SJCRH30 (cell line): ENCODE results near the gene CIBAR2. TPM values are rescaled to one million over a fixed set of nuclear protein-coding genes. Genes with fewer than 3 reads are reported as not detected.

ENCODE experiments used
- DNase-seq, 2 experiments: peaks; one replicate each; pipeline ENCODE4 v3.0.0-alpha.2; 2015 to 2020
- H3K27ac ChIP-seq: fragments of 250-450 bp; sonication (Bioruptor Pico); 2 replicates; pipeline ENCODE4 v1.5.1; 2020; ENCODE audit warnings: mild to moderate bottlenecking, moderate library complexity
- H3K27me3 ChIP-seq: fragments of 250-450 bp; sonication (Bioruptor Pico); 2 replicates; pipeline ENCODE4 v1.5.1; 2020; ENCODE audit warnings: mild to moderate bottlenecking, moderate library complexity
- H3K36me3 ChIP-seq: fragments of 250-450 bp; sonication (Bioruptor Pico); 2 replicates; pipeline ENCODE4 v1.5.1; 2020; ENCODE audit warnings: mild to moderate bottlenecking, moderate library complexity
- H3K4me1 ChIP-seq: fragments of 250-450 bp; sonication (Bioruptor Pico); 2 replicates; pipeline ENCODE4 v1.5.1; 2020; ENCODE audit warnings: mild to moderate bottlenecking, moderate library complexity
- H3K4me3 ChIP-seq: fragments of 250-450 bp; sonication (Bioruptor Pico); 2 replicates; pipeline ENCODE4 v1.5.1; 2020; ENCODE audit warnings: mild to moderate bottlenecking, moderate library complexity
- H3K9me3 ChIP-seq: fragments of 250-450 bp; sonication (Bioruptor Pico); replicated peaks from 2 replicates; pipeline ENCODE4 v1.5.1; 2020; ENCODE audit warnings: mild to moderate bottlenecking, moderate library complexity
- total RNA-seq: library from RNA; depleted of rRNA; stranded (reverse); fragments of >200 nt; shearing (Covaris generic); gene quantifications from 2 replicates; pipeline ENCODE4 v1.2.3, GENCODE V29; 2014; rRNA removed

Gene CIBAR2
- total RNA-seq = 0.04 and 0.41 TPM in 2 replicates

- peaks cover 2% of the 10 kb centered on the region; the same call in 1 of the 2 replicates for H3K4me1 ChIP-seq
- H3K27ac ChIP-seq = no peak within 1 kb of the TSS
- H3K36me3 ChIP-seq = no peaks in the 10 kb centered on the region
- H3K27me3 ChIP-seq = no peaks in the 10 kb centered on the region
- peak; percentile 50 to 64 for DNase-seq
- H3K4me3 ChIP-seq = peak within 1 kb of the TSS; percentile 29
- H3K9me3 ChIP-seq = no peaks in the 10 kb centered on the region
Observed at GRCh38 chr16:85112364-85112763, at the start of gene CIBAR2. Gene CIBAR2, minus strand, starts transcription at chr16:85112472. Its CDS starts 120 bp downstream, at chr16:85112352.

GRCh38 chr16:85159179-85159980 is 47.1 kb upstream of the CIBAR2 start:
- no peaks in the 10 kb centered on the region for H3K36me3 ChIP-seq
- H3K9me3 ChIP-seq = no peaks in the 10 kb centered on the region
- H3K4me3 ChIP-seq = peak overlapping the region; percentile 44; the same call in 1 of the 2 replicates
- peaks cover 37% of the 10 kb centered on the region for H3K4me1 ChIP-seq
- no peaks in the 10 kb centered on the region for H3K27me3 ChIP-seq
- H3K27ac ChIP-seq = peak overlapping the region; percentile 65
- DNase-seq = no peak

DNA sequence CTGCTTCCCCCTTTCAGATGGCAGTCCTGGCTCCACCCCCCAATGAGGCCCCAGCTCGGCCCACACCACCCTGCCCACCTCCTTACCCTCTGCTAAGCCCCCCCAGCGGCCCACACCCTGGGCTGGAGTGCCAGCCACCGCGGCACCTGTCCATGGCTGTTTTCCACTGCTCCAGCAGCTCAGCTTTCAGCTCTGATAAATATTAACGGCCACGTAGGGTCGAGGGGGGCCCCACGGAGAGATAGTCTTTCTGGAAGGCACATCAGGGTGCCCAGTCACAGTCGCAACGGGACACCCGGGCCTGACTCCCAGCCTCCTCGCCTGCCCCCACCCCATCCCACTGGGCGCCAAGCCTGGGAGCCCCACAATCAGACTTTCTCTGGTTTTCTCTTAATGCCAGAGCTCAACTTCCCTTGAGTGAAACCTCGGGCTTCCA is 46.5 kb upstream of the CIBAR2 start:
- no peaks in the 10 kb centered on the region for H3K9me3 ChIP-seq
- H3K4me1 ChIP-seq = peaks cover 37% of the 10 kb centered on the region
- H3K27ac ChIP-seq = peak overlapping the region; percentile 65

DNA sequence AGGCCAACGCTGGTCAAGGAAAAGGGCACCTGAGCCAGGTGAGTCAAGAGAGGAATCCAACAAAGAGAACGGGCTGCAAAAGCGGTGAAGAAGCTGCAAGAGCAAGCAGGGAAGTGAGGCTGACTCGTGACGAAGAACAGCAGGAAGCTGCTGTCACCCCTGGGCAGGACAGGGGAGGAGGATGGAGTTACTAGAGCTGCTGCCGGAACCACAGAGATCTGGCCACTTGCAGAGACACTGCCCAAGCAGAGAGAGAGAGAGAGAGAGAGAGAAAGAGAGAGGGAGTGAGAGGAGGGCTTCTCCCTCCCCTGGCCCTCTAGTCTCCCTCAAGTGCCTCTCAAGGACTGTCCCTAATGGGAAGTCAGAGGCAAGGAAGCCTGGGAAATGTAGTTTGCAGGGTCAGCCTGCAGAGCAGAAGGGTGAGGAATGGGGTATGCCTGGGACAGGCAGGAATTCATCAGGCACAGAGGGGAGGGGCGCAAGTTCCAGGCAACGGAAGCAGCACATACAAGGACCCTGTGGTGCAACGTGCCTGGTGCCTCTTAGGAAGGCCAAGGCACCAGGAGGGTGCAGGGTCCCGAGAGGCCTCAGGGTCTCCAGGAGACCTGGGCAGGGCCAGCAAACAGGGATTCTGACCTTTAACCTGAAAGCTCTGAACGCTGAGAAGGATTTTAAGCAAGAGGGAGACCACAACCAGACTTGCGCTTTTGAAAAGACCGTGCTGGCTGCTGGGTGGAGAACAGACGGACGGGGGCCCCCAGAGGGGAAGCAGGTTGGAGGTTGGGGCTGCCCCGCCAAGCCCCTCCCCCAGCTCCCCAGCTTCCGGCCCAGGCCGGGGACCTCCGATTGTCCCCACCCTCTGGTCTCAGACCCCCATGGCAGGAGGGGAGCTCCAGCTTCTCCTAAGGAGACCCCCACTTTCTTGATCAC is 45.8 kb upstream of the CIBAR2 start:
- no peaks in the 10 kb centered on the region for H3K27me3 ChIP-seq
- peak; percentile 77 to 83 for DNase-seq
- peak overlapping the region; percentile 65 for H3K27ac ChIP-seq
- no peaks in the 10 kb centered on the region for H3K36me3 ChIP-seq
- peaks cover 44% of the 10 kb centered on the region for H3K4me1 ChIP-seq
- no peaks in the 10 kb centered on the region for H3K9me3 ChIP-seq
- H3K4me3 ChIP-seq = peak overlapping the region; percentile 44

More for the DNA sequence above, 46.5 kb upstream of the CIBAR2 start:
- peak; percentile 65 to 74 for DNase-seq
- Histone ChIP-seq H3K36me3 (no peaks in the 10 kb centered on the region), H3K4me3 (peak overlapping the region; percentile 44), H3K27me3 (no peaks in the 10 kb centered on the region)

GRCh38 chr16:85157372-85157771 is 45.1 kb upstream of the CIBAR2 start:
- Histone ChIP-seq H3K27me3 (no peaks in the 10 kb centered on the region), H3K27ac (peak overlapping the region; percentile 65), H3K4me3 (peak overlapping the region; percentile 44), H3K36me3 (no peaks in the 10 kb centered on the region), H3K9me3 (no peaks in the 10 kb centered on the region), H3K4me1 (peaks cover 49% of the 10 kb centered on the region)
- no peak for DNase-seq

DNA sequence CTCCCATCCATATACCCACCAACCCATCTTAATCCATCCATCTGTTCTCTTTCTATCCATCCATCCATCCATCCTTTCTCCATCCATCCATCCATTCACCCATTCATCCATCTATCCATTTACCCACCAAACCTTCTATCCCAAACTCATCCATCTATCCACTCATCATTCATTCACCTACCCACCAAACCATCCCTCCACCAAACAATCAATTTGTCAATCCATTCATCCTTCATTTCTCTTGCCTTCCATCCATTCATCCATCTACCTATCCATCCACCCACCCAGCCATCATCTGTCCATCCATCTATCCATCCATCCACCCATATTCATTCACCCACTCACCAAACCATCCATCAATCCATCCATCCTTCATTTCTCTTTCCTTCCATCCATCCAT is 44.6 kb upstream of the CIBAR2 start:
- Histone ChIP-seq H3K4me3 (no peak overlapping the region), H3K4me1 (peaks cover 50% of the 10 kb centered on the region), H3K27ac (no peak overlapping the region), H3K9me3 (no peaks in the 10 kb centered on the region), H3K27me3 (no peaks in the 10 kb centered on the region), H3K36me3 (no peaks in the 10 kb centered on the region)
- DNase-seq = no peak

DNA sequence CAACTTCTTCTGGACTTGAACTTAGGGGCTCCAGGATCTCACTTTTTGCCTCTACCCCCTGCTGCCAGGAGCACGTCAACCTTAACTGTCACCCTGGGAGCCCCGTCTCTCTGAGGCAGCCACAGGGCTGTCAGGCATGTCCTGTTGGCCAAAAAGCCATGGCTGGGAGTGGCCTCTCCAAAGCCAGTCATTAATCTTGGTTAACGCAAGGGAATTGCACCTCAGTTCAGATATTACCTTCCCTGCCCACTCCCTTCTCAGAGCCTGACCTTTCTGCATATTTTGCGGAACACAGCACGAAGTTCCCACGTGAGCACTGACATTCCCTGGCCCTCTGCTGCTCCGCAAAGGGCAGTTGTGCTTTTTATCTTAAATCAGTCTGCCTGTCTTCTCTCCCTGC is 44.2 kb upstream of the CIBAR2 start:
- Histone ChIP-seq H3K36me3 (no peaks in the 10 kb centered on the region), H3K27ac (no peak overlapping the region), H3K9me3 (no peaks in the 10 kb centered on the region), H3K4me3 (no peak overlapping the region), H3K4me1 (peaks cover 50% of the 10 kb centered on the region), H3K27me3 (no peaks in the 10 kb centered on the region)
- DNase-seq = no peak

DNA sequence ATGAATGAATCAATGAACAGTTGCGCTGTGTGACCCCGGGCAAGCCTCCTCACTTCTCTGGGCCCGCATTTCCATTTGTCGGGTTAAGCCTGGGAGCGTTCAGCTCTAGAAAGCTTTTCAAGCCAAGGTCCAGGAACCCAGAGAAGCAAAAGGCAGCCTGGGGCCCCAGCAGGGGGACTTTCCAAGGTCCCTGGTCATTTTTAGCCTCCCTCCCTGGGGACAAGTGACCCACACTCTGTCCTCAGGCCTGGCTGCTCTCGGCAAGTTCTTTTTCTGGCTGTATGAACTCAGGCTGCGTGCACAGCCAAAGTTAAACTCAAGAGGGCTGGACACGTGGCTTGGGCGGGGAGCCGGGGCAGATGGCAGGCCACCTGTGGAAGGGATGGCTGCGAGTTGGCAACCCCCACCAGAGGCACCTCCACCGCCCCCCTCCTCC is 41.4 kb upstream of the CIBAR2 start:
- H3K9me3 ChIP-seq = no peaks in the 10 kb centered on the region
- no peak overlapping the region for H3K4me3 ChIP-seq
- no peaks in the 10 kb centered on the region for H3K27me3 ChIP-seq
- H3K36me3 ChIP-seq = no peaks in the 10 kb centered on the region
- peaks cover 46% of the 10 kb centered on the region for H3K4me1 ChIP-seq
- H3K27ac ChIP-seq = no peak overlapping the region
- DNase-seq = no peak

DNA sequence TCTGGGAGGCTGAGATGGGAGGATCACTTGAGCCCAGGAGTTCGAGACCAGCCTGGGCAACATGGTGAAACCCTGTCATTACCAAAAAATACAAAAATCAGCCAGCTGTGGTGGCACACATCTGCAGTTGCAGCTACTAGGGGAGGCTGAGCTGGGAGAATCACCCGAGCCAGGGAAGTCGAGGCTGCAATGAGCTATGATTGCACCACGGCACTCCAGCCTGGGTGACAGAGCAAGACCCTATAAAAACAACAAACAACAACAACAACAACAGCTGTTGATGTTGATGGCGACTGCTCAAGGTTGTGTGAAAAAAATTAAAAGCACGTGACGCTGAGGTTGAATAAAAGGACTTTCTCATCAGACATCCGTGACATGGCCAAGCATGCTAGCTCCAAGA is 40.8 kb upstream of the CIBAR2 start:
- Histone ChIP-seq H3K9me3 (no peaks in the 10 kb centered on the region), H3K27me3 (no peaks in the 10 kb centered on the region), H3K27ac (peak overlapping the region; percentile 86; the same call in 1 of the 2 replicates), H3K36me3 (no peaks in the 10 kb centered on the region), H3K4me1 (peaks cover 47% of the 10 kb centered on the region), H3K4me3 (no peak overlapping the region)
- no peak for DNase-seq

DNA sequence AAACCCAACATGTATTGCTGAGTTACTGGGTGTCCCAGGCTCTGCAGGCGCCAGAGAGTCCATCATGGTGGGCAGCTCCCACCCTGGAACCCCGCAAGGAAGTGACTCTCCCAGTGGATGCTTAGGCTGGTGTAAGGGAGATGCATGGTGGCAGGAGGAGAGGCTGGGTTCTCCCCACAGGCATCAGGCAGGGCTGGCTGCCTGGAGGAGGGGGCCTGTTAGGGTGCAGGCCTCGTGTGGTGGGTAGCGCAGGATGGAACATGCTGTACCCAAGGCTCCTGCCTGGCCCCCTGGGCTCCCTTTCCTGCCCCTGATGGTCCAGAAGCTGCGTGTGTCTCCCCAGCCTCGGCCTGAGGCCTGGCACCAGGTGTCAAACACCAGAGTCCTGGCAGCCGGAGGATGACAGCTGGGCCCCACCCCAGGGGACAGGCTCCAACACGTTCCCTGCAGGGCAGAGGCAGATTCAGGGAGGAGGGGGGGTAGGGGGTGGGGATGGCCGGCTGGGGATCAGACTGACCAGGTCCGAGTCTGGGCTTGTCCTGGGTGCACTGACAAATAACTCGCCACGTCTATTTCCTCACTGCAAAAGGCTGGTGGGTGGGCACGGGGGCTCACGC is 40.2 kb upstream of the CIBAR2 start:
- H3K27ac ChIP-seq = peak overlapping the region; percentile 86
- DNase-seq = peak; percentile 89 to 90
- peaks cover 52% of the 10 kb centered on the region for H3K4me1 ChIP-seq
- H3K9me3 ChIP-seq = no peaks in the 10 kb centered on the region
- no peaks in the 10 kb centered on the region for H3K36me3 ChIP-seq
- H3K27me3 ChIP-seq = no peaks in the 10 kb centered on the region
- no peak overlapping the region; the same call in 1 of the 2 replicates for H3K4me3 ChIP-seq

DNA sequence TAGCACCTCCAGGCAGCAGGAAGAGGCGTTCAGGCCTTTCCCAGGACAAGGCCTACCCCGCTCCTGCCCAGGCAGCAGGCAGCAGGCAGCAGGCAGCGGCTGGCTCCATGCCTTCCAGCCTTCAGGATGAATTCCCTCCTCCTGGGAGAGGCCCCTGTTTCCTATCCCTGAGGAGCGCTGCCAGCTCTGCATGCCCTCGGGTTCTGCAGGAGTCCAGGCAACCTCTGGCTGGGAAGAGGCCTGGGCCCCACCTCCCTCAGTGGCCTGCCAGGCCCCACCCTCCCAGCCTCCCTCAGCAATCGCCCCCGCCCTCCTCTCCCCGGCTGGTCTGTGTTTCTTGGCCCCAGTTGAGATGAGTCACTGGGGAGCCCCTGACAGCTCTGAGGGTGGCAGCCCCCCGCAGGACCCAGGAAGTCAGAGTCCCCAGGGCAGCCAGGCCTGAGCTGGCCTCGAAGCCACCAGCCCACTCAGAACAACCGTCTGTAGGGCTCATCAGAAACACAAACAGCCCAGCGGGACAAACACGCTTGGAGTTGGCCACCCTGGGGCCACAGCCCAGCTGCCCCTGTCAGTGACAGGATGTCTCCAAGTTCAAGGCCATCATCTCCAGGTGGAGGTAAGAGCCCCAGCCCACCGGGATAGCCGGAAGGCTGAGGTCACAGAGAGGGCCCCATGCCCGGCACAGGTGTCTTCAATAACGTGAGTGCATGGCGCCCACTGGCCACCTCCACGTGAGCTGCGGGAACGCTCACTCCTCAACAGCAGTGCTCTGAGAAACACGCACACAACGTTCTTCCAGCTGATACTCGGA is 39.5 kb upstream of the CIBAR2 start:
- peak; percentile 91 to 92 for DNase-seq
- H3K4me3 ChIP-seq = peak overlapping the region; percentile 2; the same call in 1 of the 2 replicates
- H3K27ac ChIP-seq = peak overlapping the region; percentile 86
- peaks cover 51% of the 10 kb centered on the region for H3K4me1 ChIP-seq
- H3K9me3 ChIP-seq = no peaks in the 10 kb centered on the region
- no peaks in the 10 kb centered on the region for H3K27me3 ChIP-seq
- no peaks in the 10 kb centered on the region for H3K36me3 ChIP-seq

GRCh38 chr16:85151079-85151602 is 38.9 kb upstream of the CIBAR2 start:
- no peaks in the 10 kb centered on the region for H3K9me3 ChIP-seq
- no peak overlapping the region for H3K4me3 ChIP-seq
- peak overlapping the region; percentile 86 for H3K27ac ChIP-seq
- no peak for DNase-seq
- no peaks in the 10 kb centered on the region for H3K36me3 ChIP-seq
- H3K4me1 ChIP-seq = peaks cover 58% of the 10 kb centered on the region
- no peaks in the 10 kb centered on the region for H3K27me3 ChIP-seq

GRCh38 chr16:85150331-85150940 is 38.2 kb upstream of the CIBAR2 start:
- H3K4me3 ChIP-seq = no peak overlapping the region
- H3K9me3 ChIP-seq = no peaks in the 10 kb centered on the region
- peaks cover 65% of the 10 kb centered on the region for H3K4me1 ChIP-seq
- DNase-seq = no peak
- H3K36me3 ChIP-seq = no peaks in the 10 kb centered on the region
- H3K27me3 ChIP-seq = no peaks in the 10 kb centered on the region
- H3K27ac ChIP-seq = no peak overlapping the region
